ENCODE results near the gene MYO10.

The MYO10 gene

DNA sequence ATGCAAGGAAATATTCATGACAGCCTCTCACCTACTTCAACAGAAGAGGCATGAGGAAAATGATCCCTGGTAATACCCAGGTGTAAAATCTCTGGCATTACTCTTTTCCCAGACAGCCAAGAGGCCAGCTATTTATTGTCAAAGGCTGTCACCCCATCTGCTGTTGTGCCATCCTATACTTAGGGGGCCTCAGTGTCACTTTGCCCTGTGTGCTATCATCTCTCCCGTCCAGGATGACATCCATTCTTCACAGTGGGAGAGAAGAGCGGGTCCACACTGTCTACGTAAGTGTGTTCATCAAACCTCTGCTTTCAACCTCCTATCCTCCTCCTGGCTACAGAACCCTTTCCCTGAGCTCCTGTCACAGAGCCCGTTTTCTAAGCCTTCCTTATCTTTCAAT lies 82.6 kb downstream of the MYO10 start:
- no peak for DNase-seq (ENCODE audit: low read depth in 2 of 2)
- H3K4me3 ChIP-seq (replicated peaks in 1 of 2; ENCODE audit: low read depth in 2 of 2, low read length in 2 of 2), result no peak overlapping the region
- TF ChIP-seq, protein P1, sequence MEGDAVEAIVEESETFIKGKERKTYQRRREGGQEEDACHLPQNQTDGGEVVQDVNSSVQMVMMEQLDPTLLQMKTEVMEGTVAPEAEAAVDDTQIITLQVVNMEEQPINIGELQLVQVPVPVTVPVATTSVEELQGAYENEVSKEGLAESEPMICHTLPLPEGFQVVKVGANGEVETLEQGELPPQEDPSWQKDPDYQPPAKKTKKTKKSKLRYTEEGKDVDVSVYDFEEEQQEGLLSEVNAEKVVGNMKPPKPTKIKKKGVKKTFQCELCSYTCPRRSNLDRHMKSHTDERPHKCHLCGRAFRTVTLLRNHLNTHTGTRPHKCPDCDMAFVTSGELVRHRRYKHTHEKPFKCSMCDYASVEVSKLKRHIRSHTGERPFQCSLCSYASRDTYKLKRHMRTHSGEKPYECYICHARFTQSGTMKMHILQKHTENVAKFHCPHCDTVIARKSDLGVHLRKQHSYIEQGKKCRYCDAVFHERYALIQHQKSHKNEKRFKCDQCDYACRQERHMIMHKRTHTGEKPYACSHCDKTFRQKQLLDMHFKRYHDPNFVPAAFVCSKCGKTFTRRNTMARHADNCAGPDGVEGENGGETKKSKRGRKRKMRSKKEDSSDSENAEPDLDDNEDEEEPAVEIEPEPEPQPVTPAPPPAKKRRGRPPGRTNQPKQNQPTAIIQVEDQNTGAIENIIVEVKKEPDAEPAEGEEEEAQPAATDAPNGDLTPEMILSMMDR (IDR thresholded peaks at IDR 0.05; ENCODE audit: low read depth, low read length), result no peak

DNA sequence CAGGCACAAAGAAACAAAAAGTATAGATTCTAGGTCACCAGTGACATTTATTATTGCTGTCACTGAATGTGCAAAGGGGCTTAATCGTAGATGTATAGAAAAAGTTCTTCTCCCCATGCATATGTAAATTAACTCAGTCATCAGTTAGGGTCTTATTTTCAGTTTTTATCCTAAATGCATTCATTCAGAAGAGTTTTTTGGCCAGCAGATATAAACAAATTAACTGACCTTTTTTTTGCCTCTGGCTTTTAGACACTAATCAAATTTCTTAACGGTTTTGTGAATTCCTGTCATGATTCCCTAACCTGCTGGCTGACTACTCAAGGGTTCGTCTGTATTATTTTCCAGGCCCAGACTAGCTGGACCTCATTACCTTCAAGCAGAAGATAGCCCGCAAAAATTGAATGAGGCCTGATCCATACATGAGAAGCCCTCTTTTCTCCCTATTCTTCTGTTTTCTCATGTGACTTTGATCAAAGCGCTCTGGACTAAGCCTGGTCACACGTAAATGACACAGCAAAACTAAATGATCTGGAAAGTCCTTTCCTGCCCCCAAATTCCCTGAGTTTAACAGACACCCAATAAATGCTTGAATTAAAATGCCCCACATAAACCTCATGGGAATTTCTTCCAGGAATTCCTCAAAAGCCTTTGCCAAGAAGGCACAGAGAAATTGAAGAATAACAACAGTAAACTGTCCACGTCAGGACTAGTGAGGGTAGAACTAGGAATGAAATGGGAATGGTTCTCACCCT lies 83.7 kb downstream of the MYO10 start:
- TF ChIP-seq, protein P1 (IDR thresholded peaks at IDR 0.05; ENCODE audit: low read depth, low read length), result no peak
- DNase-seq (ENCODE audit: low read depth in 2 of 2), result no peak
- H3K4me3 ChIP-seq (replicated peaks in 1 of 2; ENCODE audit: low read depth in 2 of 2, low read length in 2 of 2), result no peak overlapping the region

DNA sequence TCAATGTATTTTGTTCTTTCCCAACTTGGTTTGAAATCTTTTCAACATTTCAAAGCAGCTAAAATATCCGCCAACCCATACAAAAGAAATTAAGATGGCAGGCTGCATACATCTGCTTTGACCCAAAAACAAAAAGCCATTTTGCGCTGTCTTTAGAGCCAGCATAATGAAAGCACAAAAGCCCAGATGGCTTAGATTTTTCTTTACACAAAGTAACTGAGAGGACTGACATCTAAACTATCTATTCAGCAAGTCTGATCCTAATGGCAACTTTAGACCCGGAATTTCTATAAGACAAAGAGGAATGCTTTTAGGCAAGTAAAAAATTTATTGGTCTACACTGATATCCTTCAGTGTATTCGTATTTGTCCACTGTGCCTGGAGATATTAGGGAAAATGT lies 86.3 kb downstream of the MYO10 start:
- DNase-seq (ENCODE audit: low read depth in 2 of 2), result no peak
- TF ChIP-seq, protein P1 (IDR thresholded peaks at IDR 0.05; ENCODE audit: low read depth, low read length), result no peak
- no peak overlapping the region for H3K4me3 ChIP-seq (replicated peaks in 1 of 2; ENCODE audit: low read depth in 2 of 2, low read length in 2 of 2)

DNA sequence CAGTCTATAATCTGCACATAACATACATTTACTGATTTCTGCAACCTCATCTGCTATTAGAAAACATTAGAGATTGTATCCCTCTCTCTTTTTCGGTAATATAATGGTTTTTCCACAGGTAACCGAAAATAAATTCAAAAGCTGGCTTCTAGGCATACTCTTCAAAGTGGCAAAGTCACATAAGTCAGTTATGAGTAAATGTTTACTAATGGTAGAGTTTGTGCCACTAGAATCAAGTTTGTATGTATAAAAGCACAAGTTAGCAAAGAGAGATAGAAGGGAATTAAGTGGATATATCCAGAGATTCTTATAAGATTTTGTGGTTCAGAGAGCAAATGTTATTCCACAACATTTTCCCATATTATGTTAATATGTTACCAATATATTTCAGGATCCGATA lies 86.9 kb downstream of the MYO10 start:
- TF ChIP-seq, protein P1 (IDR thresholded peaks at IDR 0.05; ENCODE audit: low read depth, low read length), result no peak
- DNase-seq (ENCODE audit: low read depth in 2 of 2), result no peak
- no peak overlapping the region for H3K4me3 ChIP-seq (replicated peaks in 1 of 2; ENCODE audit: low read depth in 2 of 2, low read length in 2 of 2)

DNA sequence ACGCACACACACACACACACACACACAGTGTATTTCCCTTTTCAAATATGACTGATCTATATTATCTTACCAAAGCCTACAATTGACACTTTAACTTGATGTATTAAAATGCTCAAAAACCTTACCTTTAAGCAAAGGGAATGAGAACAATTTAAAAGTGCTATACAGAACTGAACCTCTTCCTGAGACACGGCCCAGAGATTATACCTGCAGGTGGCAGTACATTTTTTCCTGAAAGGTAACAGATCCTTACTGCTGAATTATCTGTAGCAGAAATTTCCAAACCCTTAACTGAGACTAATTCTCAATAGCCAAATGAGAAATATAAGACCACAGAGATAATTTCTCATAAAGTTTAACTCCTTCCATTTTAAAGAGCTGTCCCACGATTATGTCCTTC lies 91.1 kb downstream of the MYO10 start:
- no peak for DNase-seq (ENCODE audit: low read depth in 2 of 2)
- TF ChIP-seq, protein P1 (IDR thresholded peaks at IDR 0.05; ENCODE audit: low read depth, low read length), result no peak
- no peak overlapping the region for H3K4me3 ChIP-seq (replicated peaks in 1 of 2; ENCODE audit: low read depth in 2 of 2, low read length in 2 of 2)

DNA sequence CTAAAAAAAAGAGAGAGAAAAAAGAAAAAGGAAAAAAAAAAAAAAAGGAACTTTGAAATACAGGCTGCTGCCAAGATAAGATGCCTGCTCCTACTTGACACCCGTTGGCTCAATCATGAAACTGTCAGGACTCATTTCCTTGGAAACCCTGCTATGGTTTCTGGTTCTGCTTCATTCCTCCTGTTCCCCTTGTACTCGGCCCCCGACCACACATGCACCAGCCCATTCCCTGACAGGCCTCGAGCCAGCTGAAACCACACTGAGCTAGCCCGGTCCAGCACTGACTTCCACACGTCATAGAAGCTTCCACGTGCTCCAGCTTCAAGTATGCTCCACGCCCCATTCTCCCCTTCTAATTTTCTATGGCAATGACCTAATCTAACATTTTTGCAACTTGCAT lies 93.2 kb downstream of the MYO10 start:
- H3K4me3 ChIP-seq (replicated peaks in 1 of 2; ENCODE audit: low read depth in 2 of 2, low read length in 2 of 2), result no peak overlapping the region
- TF ChIP-seq, protein P1 (IDR thresholded peaks at IDR 0.05; ENCODE audit: low read depth, low read length), result no peak
- peak in 1 of 2 donors; percentile 51 for DNase-seq (ENCODE audit: low read depth in 2 of 2)

DNA sequence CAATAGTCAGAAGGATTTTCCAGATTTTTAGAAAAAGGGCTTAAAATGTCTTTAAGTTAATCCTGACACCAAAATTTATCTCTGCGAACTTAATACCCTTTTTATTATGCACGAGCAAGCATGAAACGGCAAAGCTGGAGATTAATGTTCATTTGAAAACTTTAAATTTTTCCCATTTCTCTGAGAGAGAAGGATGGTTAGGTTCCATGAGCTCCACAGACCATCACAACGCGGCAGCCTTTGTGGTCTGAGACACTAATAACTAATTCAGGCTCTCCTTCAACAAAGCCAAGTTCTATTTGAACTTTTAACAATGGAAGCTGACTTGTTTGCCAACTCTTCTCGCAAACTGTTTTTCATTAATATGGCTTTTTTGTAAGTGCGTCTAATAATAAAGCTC lies 94.7 kb downstream of the MYO10 start:
- H3K4me3 ChIP-seq (replicated peaks in 1 of 2; ENCODE audit: low read depth in 2 of 2, low read length in 2 of 2), result no peak overlapping the region
- TF ChIP-seq, protein P1 (IDR thresholded peaks at IDR 0.05; ENCODE audit: low read depth, low read length), result no peak
- no peak for DNase-seq (ENCODE audit: low read depth in 2 of 2)

Data from cardiac fibroblast (primary cell).